H1 (cell line): ENCODE measurements around the gene SYPL1. TPM values are rescaled to one million over a fixed set of nuclear protein-coding genes. Genes with fewer than 3 reads are reported as not detected.
A peak's percentile ranks its signal among the peaks of the same experiment; 100 is the strongest.

Experiments used
- CTCF ChIA-PET: fragments of 300-600 bp; sonication (Branson Sonifier 250); formaldehyde crosslinking; loops from one replicate; lab custom pipeline; 2021; ENCODE audit not compliant: partially characterized antibody; lab: Charles Lee
- POLR2A ChIA-PET: fragments of 300-600 bp; sonication (Branson Sonifier 250); formaldehyde crosslinking; loops from one replicate; lab custom pipeline; 2021; ENCODE audit warnings: inconsistent platforms; ENCODE audit not compliant: partially characterized antibody; lab: Charles Lee
- DNase-seq, 2 experiments: peaks; one replicate each; pipeline versions ENCODE4 v3.0.0 to v3.0.0-alpha.2; 2010 to 2022; ENCODE audit warnings: low spot score in 2 of 2, low read depth in 1 of 2, mixed read lengths in 1 of 2
- FAIRE-seq: peaks from 2 replicates; lab custom pipeline; 2011; peaks lifted over from hg19 to GRCh38; lab: Jason Lieb, UNC
- H2AFZ ChIP-seq: 2 replicates; pipeline ENCODE4 v1.8.1; 2012; ENCODE audit warnings: low read length, inconsistent platforms
- H2AK5ac ChIP-seq: 2 replicates; pipeline ENCODE4 v1.6.1; 2013; ENCODE audit warnings: low read depth, low read length
- H2BK120ac ChIP-seq: replicated peaks from 2 replicates; pipeline ENCODE3; 2013; ENCODE audit warnings: low read depth, low read length, inconsistent platforms
- H2BK12ac ChIP-seq: 2 replicates; pipeline ENCODE4 v1.6.1; 2013; ENCODE audit warnings: low read depth, low read length
- H2BK15ac ChIP-seq: 2 replicates; pipeline ENCODE4 v1.6.1; 2013; ENCODE audit warnings: low read length
- H2BK20ac ChIP-seq: 2 replicates; pipeline ENCODE4 v1.6.1; 2013; ENCODE audit warnings: low read length
- H2BK5ac ChIP-seq: 2 replicates; pipeline ENCODE4 v1.6.1; 2013; ENCODE audit warnings: low read depth, low read length
- H3K14ac ChIP-seq: 2 replicates; pipeline ENCODE4 v1.6.1; 2013; ENCODE audit warnings: inconsistent platforms; ENCODE audit not compliant: insufficient read length
- H3K18ac ChIP-seq: 2 replicates; pipeline ENCODE4 v1.6.1; 2013; ENCODE audit warnings: low read length; ENCODE audit errors: extremely low read depth
- H3K23ac ChIP-seq: 2 replicates; pipeline ENCODE4 v1.6.1; 2013; ENCODE audit warnings: inconsistent platforms; ENCODE audit not compliant: insufficient read length
- H3K23me2 ChIP-seq: 2 replicates; pipeline ENCODE4 v1.6.1; 2013; ENCODE audit warnings: low read depth, low read length
- H3K27ac ChIP-seq: 2 replicates; pipeline ENCODE4 v1.6.1; 2011; ENCODE audit warnings: low read depth, low read length, inconsistent platforms
- H3K27me3 ChIP-seq, 4 experiments: replicated peaks in 1 of 4; 1 replicate in 1 of 4; 2 replicates in 3 of 4; pipeline versions ENCODE4 v1.6.1 to v1.8.1; 2011 to 2013; ENCODE audit warnings: low read length in 3 of 4, mild to moderate bottlenecking in 3 of 4, inconsistent platforms in 2 of 4, mixed read lengths in 2 of 4, moderate library complexity in 1 of 4; ENCODE audit not compliant: control insufficient read depth in 3 of 4, insufficient read depth in 3 of 4; ENCODE audit errors: extremely low read depth in 1 of 4
- H3K36me3 ChIP-seq, 4 experiments: 2 replicates each; pipeline versions ENCODE4 v1.6.1 to v1.8.1; 2011 to 2013; ENCODE audit warnings: mild to moderate bottlenecking in 4 of 4, low read length in 3 of 4, moderate library complexity in 2 of 4, control low read depth in 1 of 4, inconsistent platforms in 1 of 4; ENCODE audit not compliant: insufficient read depth in 4 of 4, control insufficient read depth in 2 of 4
- H3K4ac ChIP-seq: replicated peaks from 2 replicates; pipeline ENCODE3; 2013; ENCODE audit warnings: low read length, low read depth, mixed read lengths, inconsistent platforms; ENCODE audit not compliant: insufficient read length
- H3K4me1 ChIP-seq, 4 experiments: replicated peaks in 1 of 4; 1 replicate in 1 of 4; 2 replicates in 3 of 4; pipeline versions ENCODE4 v1.6.1 to v1.8.1; 2011 to 2013; ENCODE audit warnings: low read length in 3 of 4, inconsistent platforms in 2 of 4, mixed read lengths in 1 of 4; ENCODE audit not compliant: insufficient read depth in 4 of 4, control insufficient read depth in 3 of 4
- H3K4me2 ChIP-seq, 2 experiments: 2 replicates each; pipeline versions ENCODE4 v1.6.1 to v1.8.1; 2011 to 2013; ENCODE audit warnings: low read depth in 2 of 2, low read length in 2 of 2, control low read depth in 1 of 2, inconsistent platforms in 1 of 2, mild to moderate bottlenecking in 1 of 2; ENCODE audit not compliant: insufficient read depth in 1 of 2
- H3K4me3 ChIP-seq, 4 experiments: fragments of 200-600, 300-600 bp in 1 of 4; sonication (generic), shearing (Covaris generic), sonication (Bioruptor Twin) in 1 of 4; 2 replicates each; pipeline versions ENCODE4 v1.5.1 to v1.8.1; 2011 to 2016; ENCODE audit warnings: low read length in 4 of 4, low read depth in 3 of 4, control low read depth in 2 of 4, inconsistent platforms in 2 of 4, mild to moderate bottlenecking in 2 of 4, mixed read lengths in 1 of 4, moderate library complexity in 1 of 4; ENCODE audit not compliant: insufficient read depth in 2 of 4; ENCODE audit errors: extremely low read depth in 1 of 4
- H3K56ac ChIP-seq: replicated peaks from 2 replicates; pipeline ENCODE3; 2013; ENCODE audit warnings: low read depth, mild to moderate bottlenecking, mixed read lengths, low read length, inconsistent platforms; ENCODE audit not compliant: insufficient read length
- H3K79me1 ChIP-seq: 2 replicates; pipeline ENCODE4 v1.6.1; 2013; ENCODE audit warnings: low read depth, low read length, control low read depth
- H3K79me2 ChIP-seq, 2 experiments: 2 replicates each; pipeline versions ENCODE4 v1.6.1 to v1.8.1; 2012 to 2013; ENCODE audit warnings: low read length in 2 of 2, mild to moderate bottlenecking in 2 of 2, inconsistent platforms in 1 of 2; ENCODE audit not compliant: insufficient read depth in 2 of 2, control insufficient read depth in 1 of 2
- H3K9ac ChIP-seq, 4 experiments: replicated peaks in 1 of 4; 1 replicate in 1 of 4; 2 replicates in 3 of 4; pipeline versions ENCODE4 v1.6.1 to v1.8.1; 2011 to 2013; ENCODE audit warnings: low read depth in 3 of 4, low read length in 3 of 4, control low read depth in 2 of 4, mild to moderate bottlenecking in 2 of 4, moderate library complexity in 2 of 4, inconsistent platforms in 1 of 4; ENCODE audit errors: extremely low read depth in 1 of 4
- H3K9me3 ChIP-seq, 2 experiments: 2 replicates each; pipeline versions ENCODE4 v1.6.1 to v1.8.1; 2012 to 2013; ENCODE audit warnings: mild to moderate bottlenecking in 2 of 2, moderate library complexity in 2 of 2, control low read depth in 1 of 2, inconsistent platforms in 1 of 2, low read depth in 1 of 2, low read length in 1 of 2, mixed read lengths in 1 of 2; ENCODE audit not compliant: insufficient read depth in 2 of 2
- H4K20me1 ChIP-seq, 2 experiments: replicated peaks in 1 of 2; 2 replicates each; pipeline versions ENCODE3 to v1.8.1; 2011 to 2013; ENCODE audit warnings: inconsistent platforms in 2 of 2, low read length in 2 of 2, mild to moderate bottlenecking in 1 of 2; ENCODE audit not compliant: insufficient read depth in 2 of 2, control insufficient read depth in 1 of 2
- H4K5ac ChIP-seq: 2 replicates; pipeline ENCODE4 v1.6.1; 2013; ENCODE audit warnings: low read length, low read depth, mixed read lengths, inconsistent platforms; ENCODE audit not compliant: insufficient read length
- H4K8ac ChIP-seq: 2 replicates; pipeline ENCODE4 v1.8.0; 2013; ENCODE audit warnings: mild to moderate bottlenecking, moderate library complexity, low read length, inconsistent platforms; ENCODE audit not compliant: insufficient read depth; ENCODE audit errors: extremely low read depth
- H4K91ac ChIP-seq: replicated peaks from 2 replicates; pipeline ENCODE3; 2013; ENCODE audit warnings: low read length, mixed read lengths, inconsistent platforms; ENCODE audit not compliant: insufficient read length
- CBX5 ChIP-seq: fragments of 300-800, 300-1000 bp; sonication (generic); IDR thresholded peaks from 2 replicates; pipeline ENCODE4 v1.7.1; 2016; ENCODE audit warnings: antibody characterized with exemption, low read length, low read depth
- CHD1 ChIP-seq: IDR thresholded peaks from 2 replicates; pipeline ENCODE4 v1.6.1; 2012; ENCODE audit warnings: low read depth, low read length, improper control_type of control experiment
- CTCF ChIP-seq, 3 experiments: IDR thresholded peaks; 1 replicate in 2 of 3; 2 replicates in 1 of 3; pipeline versions ENCODE4 v1.5.1 to v1.6.1; 2011; ENCODE audit warnings: low read length in 3 of 3, mild to moderate bottlenecking in 3 of 3, inconsistent platforms in 2 of 3, low read depth in 1 of 3, moderate library complexity in 1 of 3; ENCODE audit not compliant: insufficient read depth in 1 of 3; ENCODE audit errors: control extremely low read depth in 1 of 3
- JUN ChIP-seq: IDR thresholded peaks from 2 replicates; pipeline ENCODE4 v1.6.1; 2011; ENCODE audit warnings: low read depth, mild to moderate bottlenecking, improper control_type of control experiment, low read length
- MAX ChIP-seq: IDR thresholded peaks from 2 replicates; pipeline ENCODE4 v1.6.1; 2012; ENCODE audit warnings: inconsistent platforms
- SRF ChIP-seq: IDR thresholded peaks from 2 replicates; pipeline ENCODE4 v1.6.1; 2011; ENCODE audit warnings: mild to moderate bottlenecking, low read depth, low read length, moderate library complexity
- USF2 ChIP-seq: IDR thresholded peaks from 2 replicates; pipeline ENCODE4 v1.6.1; 2011; ENCODE audit warnings: low read length, improper control_type of control experiment
- ZNF274 ChIP-seq: IDR thresholded peaks from 2 replicates; pipeline ENCODE4 v1.7.0; 2012; ENCODE audit warnings: low read length, borderline replicate concordance; ENCODE audit errors: extremely low read depth
- WGBS, 2 experiments: shearing (Covaris generic) in 1 of 2; methylation state at CpG; one replicate each; pipeline versions ENCODE4 v1.1.6 to v1.1.7; 2013 to 2015; ENCODE audit warnings: low lambda C conversion rate in 2 of 2, mixed read lengths in 2 of 2, inconsistent platforms in 1 of 2, low coverage in 1 of 2, missing lambda C conversion rate in 1 of 2; ENCODE audit not compliant: insufficient replicate concordance in 2 of 2, insufficient coverage in 1 of 2, insufficient read length in 1 of 2; ENCODE audit errors: extremely low coverage in 1 of 2, missing lambda C conversion rate in 1 of 2; 5-methylcytosine and 5-hydroxymethylcytosine counted together
- polyA plus RNA-seq, 7 experiments: library from polyadenylated mRNA; depleted of rRNA in 3 of 7; stranded (reverse) in 5 of 7; unstranded in 2 of 7; fragments of >200 nt in 5 of 7; fragments of 200-250 nt in 2 of 7; gene quantifications; 1 replicate in 5 of 7; 2 replicates in 1 of 7; 4 replicates in 1 of 7; pipeline versions ENCODE4 v1.2.1 to v1.2.3, GENCODE V29; 2011 to 2013; ENCODE audit warnings: missing spikeins in 2 of 7, mixed read lengths in 2 of 7
- total RNA-seq: library from RNA; stranded (reverse); fragmentation: NEBNext Ultra II Directional; extraction: Animal tissue kit (Norgen Biotek cat#: 25700); gene quantifications from 2 replicates; pipeline ENCODE4 v1.2.1, GENCODE V29; 2021

The SYPL1 gene
- total and polyA plus RNA-seq, 2 of the 8 experiments (the other 6 are each of a cell fraction or from before 2014, with no cell fraction given) = 44.9 to 57.7 TPM

- Histone ChIP-seq H2BK120ac (no peak overlapping the region), H3K18ac (no peak overlapping the region), H3K36me3 (no peaks in the 10 kb centered on the region), H4K20me1 (no peaks in the 10 kb centered on the region), H3K4me1 (peaks cover 0 to 8% (median under 1%) of the 10 kb centered on the region in 4 experiments; a peak in 3 of 7 replicates), H3K9ac (no peak overlapping the region), H2AK5ac (no peak overlapping the region), H3K4ac (no peak overlapping the region), H3K27me3 (no peaks in the 10 kb centered on the region), H4K5ac (no peak overlapping the region), H3K56ac (no peak overlapping the region), H3K4me3 (no peak overlapping the region), H2BK20ac (no peak overlapping the region), H3K23me2 (no peaks in the 10 kb centered on the region), H2BK5ac (no peak overlapping the region), H2BK15ac (no peak overlapping the region), H3K79me1 (no peaks in the 10 kb centered on the region), H3K23ac (no peak overlapping the region), H3K27ac (no peak overlapping the region), H4K91ac (no peak overlapping the region), H2BK12ac (no peak overlapping the region), H3K79me2 (no peaks in the 10 kb centered on the region), H3K9me3 (no peaks in the 10 kb centered on the region), H3K4me2 (no peak overlapping the region), H4K8ac (no peak overlapping the region; the same call in 1 of the 2 replicates), H3K14ac (no peak overlapping the region), H2AFZ (peak overlapping the region; percentile 49; the same call in 1 of the 2 replicates)
- ChIA-PET POLR2A (no interaction called here), CTCF (interaction anchor here (0.8 to 3.4 kb wide), 27 partner anchors 9 to 470 kb away, joined by 3 to 34 read pairs (median 4); no protein-coding TSS in a partner anchor)
- no peak for FAIRE-seq
- WGBS, 2 experiments = 80% methylated on average over 12 of the region's 13 CpGs; no CpG with 5 or more reads in 1 of the 2 experiments
- no peak for DNase-seq
- TF ChIP-seq CTCF (IDR thresholded peaks at IDR 0.05; ENCODE audit: control extremely low read depth in 1 of 3, insufficient read depth in 1 of 3, low read depth in 1 of 3, low read length in 3 of 3) (peak; percentile 45 to 52 (median 49)), CHD1 (no peak), ZNF274 (no peak), MAX (peak; percentile 67), JUN (no peak), CBX5 (no peak), SRF (no peak), USF2 (no peak)
Measured at GRCh38 chr7:106050002-106050745, 61.9 kb downstream of the SYPL1 start.
